NCI-H2081 (cell line): ENCODE data around the gene TP73.

Experiments used
- DNase-seq, 2 experiments: peaks; one replicate each; lab custom pipeline; 2025; lab: John Stamatoyannopoulos, UW

TP73 gene

GRCh38 chr1:3708791-3709190, 56.5 kb downstream of the TP73 start:
- DNase-seq, result no peak

- no peak for DNase-seq
Measured at GRCh38 chr1:3710251-3710650, 57.9 kb downstream of the TP73 start.

GRCh38 chr1:3711381-3711779, 59.1 kb downstream of the TP73 start:
- no peak for DNase-seq

- DNase-seq, result no peak
Measured at GRCh38 chr1:3711780-3712451, 59.6 kb downstream of the TP73 start.

- DNase-seq, result no peak
Measured at GRCh38 chr1:3712573-3713535, 60.5 kb downstream of the TP73 start.

GRCh38 chr1:3713840-3714239, 61.5 kb downstream of the TP73 start:
- DNase-seq, result no peak

GRCh38 chr1:3714284-3714741, 62.0 kb downstream of the TP73 start:
- DNase-seq, result no peak

- DNase-seq, result no peak
Measured at GRCh38 chr1:3714814-3715213, 62.5 kb downstream of the TP73 start.

- no peak for DNase-seq
Measured at GRCh38 chr1:3716351-3716750, 64.0 kb downstream of the TP73 start.

- peak in 1 of 2 experiments; percentile 32 for DNase-seq
Measured at GRCh38 chr1:3717041-3717714, 64.9 kb downstream of the TP73 start.

- no peak for DNase-seq
Measured at GRCh38 chr1:3717715-3718601, 65.6 kb downstream of the TP73 start.

- DNase-seq, result no peak
Measured at GRCh38 chr1:3718764-3719163, 66.4 kb downstream of the TP73 start.

- no peak for DNase-seq
Measured at GRCh38 chr1:3721955-3722465, 69.7 kb downstream of the TP73 start.

- no peak for DNase-seq
Measured at GRCh38 chr1:3722846-3723245, 70.5 kb downstream of the TP73 start.

- DNase-seq, result peak; percentile 45 to 54
Measured at GRCh38 chr1:3724416-3725030, 72.2 kb downstream of the TP73 start.

GRCh38 chr1:3725366-3725765, 73.0 kb downstream of the TP73 start:
- no peak for DNase-seq

GRCh38 chr1:3727042-3727824, 74.9 kb downstream of the TP73 start:
- no peak for DNase-seq

GRCh38 chr1:3727825-3728776, 75.8 kb downstream of the TP73 start:
- no peak for DNase-seq
